Measurements from ENCODE around the gene CTRB2. TPM values are rescaled to one million over a fixed set of nuclear protein-coding genes. Genes with fewer than 3 reads are reported as not detected.

The CTRB2 gene
- total RNA-seq (2014; rRNA removed; shearing (Covaris generic)) = not detected in 2 replicates

DNA sequence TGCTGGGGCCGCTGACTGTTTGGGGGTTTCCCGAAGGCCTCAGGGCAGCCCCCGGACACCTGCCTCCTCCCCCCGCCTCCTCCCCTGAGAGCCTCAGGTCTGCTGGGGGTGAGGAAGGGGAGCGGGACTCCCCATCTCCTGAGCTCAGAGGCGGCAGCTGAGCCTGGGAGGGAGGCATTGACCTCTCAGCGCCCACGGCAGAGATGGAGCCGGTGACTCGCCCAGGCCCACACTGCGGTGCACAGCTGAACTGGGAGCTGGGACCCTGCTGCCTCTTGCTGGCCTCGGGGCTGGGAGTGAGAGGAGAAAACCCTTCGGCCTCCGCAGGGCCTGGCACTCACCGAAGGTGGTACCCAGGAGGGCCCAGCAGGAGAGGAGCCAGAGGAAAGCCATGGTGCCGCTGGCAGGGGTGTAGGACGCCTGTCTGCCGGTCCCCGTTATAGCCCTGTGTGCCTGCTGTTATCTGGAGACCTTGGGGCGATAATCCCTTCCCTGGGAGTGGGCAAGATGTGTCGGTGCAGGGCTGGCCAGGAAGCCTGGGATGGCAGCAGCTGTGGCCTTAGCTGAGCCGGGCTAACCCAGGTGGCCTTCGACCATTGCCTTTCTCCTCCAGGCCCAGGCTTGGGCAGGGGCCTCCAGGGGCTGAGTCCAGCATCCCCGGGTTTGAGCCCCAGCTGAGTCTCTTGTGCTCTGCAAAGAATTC is at the start of gene CTRB2:
Gene CTRB2 (minus strand): TSS at position 413 of the 703 bp plus-strand sequence. CDS start 20 bp downstream, at position 393.
- in situ Hi-C loops (cut with HindIII; ENCODE audit: low sequenced_read_pairs) = no loop called here
- no peak for DNase-seq (ENCODE audit: low spot score)

DNA sequence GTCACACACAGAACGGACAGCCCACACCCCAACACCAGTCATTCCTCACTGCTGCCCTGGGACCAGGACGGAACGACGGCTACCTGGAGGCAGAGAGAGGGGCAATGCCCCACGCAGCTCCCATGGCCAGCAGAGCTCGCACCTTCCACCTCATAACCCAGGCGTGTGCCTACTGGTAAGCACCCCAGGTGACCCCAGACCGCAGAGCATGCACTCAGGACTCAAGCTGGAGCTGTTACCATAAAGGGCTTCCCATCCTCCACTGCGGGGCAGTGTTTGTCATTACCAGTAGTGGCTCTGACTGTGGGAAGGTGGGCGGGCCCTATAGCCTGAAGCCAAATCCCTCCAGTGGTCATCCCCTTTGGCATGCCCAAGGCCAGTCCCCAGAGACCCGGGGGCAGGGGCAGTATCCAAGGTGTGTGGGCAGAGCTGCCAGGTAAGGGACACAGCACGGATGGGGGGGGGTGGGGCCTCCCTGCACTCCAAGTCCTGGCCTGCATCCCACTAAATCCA is 49.2 kb upstream of the CTRB2 start:
- DNase-seq (ENCODE audit: low spot score) = no peak

DNA sequence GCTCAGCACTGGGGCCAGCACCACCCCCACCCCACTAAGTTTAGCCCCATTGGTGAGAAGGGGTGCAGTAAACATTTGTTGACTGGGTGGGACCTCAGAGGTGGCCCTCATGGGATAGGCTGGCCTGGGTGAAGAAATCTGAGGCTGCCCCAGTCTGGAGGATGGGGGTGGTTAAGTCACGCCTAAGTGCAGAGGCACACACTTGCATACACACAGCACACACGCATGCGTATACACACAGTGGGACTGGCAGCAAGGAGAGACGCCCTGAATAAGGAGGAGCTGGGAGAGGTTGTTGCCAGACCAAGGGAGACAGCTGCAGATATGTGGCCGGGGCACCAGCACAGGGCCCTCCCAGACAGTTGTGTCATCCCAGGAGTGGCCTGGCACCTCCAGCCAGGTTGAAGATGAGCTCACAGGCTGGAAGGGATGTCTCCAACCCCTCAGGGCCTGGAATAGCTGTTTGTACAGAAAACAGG is 47.4 kb upstream of the CTRB2 start:
- peak; percentile 78 for DNase-seq (ENCODE audit: low spot score)
- in situ Hi-C loops (cut with HindIII; ENCODE audit: low sequenced_read_pairs) = no loop called here

More for the DNA sequence above, 49.2 kb upstream of the CTRB2 start:
- in situ Hi-C loops (cut with HindIII; ENCODE audit: low sequenced_read_pairs) = no loop called here

DNA sequence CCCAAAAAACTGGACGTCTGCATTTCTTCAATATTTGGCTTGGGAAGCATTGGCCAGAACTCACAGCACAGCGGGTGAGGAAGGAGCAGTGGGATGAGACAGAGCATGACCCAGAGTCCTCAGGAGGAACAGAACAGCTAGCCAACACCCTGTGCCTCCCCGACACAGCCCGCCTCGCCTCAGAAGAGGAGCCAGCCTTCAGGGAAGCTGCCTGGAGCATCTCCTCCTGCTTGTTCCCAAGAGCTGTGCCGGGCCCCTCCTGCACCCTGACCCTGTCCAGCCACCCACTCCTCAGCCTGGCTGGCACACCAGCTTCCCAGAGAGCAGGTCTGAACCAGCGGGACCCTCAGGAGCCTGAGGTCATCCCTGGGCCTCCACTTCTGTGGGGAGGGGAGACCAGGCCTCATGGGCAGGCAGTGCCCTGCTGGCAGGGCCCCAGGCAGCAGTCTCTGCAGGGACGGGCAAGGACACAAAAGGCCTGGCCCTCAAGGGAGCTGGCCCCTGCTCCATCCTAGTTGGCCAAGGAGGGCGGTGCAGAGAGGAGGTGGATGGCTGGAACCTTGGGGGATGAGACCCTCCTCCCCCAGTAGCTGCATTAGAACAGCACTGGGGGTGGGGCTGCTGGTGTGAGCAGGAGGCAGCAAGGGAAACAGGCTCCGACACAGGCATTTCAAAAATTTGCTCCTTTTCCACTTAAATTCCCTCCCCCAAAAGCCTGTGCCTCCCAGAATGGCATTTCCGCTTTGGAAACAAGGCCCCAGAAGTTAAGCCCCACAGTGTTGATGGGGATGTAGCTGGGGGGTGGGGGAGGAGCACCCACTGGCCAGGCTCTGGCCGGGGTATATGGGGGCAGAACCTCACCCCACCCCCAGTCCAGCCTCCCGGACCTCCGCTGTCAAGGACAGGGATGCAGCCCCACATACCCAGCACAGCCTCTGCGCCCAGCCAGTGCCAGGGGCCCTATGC is 46.3 kb upstream of the CTRB2 start:
- in situ Hi-C loops (cut with HindIII; ENCODE audit: low sequenced_read_pairs) = no loop called here
- DNase-seq (ENCODE audit: low spot score) = peak; percentile 60

DNA sequence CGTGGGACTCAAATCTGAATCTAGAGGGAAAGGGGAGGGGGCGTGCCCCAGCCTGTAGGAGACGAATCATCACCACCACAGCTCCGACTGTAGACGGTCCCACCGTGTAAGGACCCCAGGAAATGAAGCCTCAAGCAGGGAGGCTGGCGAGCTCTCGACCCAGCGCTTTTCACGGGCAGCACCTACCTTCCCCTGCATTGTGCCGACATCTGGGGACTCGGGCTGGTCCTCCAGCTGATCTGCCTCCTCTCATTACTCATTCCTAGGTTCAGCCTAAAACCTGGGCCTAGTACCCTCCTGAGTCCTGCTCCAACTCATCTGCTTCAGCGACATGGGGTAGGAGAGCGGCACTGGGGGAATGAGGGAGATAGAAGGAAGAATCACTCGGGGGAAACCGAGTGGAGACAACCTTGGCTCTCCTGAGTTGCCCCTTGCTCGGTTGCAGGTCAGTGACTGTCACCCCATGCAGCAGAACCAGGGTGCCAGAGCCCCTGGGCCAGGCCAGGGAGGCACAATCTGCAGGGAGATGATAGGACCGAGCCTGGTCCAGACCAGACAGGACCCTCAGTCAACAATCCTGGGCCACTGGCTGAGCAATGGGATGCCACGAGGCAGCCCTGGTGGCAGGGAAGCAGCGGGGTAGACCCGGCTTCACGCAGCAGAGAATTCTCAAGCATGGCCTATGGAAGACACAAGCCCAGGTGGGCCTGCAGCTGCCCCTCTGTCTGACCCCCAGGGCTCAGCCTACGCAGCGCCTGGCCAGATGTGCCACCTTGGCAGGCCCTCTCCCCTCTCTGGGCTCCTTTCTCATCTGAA is 45.3 kb upstream of the CTRB2 start:
- in situ Hi-C loops (cut with HindIII; ENCODE audit: low sequenced_read_pairs) = no loop called here
- no peak for DNase-seq (ENCODE audit: low spot score)

DNA sequence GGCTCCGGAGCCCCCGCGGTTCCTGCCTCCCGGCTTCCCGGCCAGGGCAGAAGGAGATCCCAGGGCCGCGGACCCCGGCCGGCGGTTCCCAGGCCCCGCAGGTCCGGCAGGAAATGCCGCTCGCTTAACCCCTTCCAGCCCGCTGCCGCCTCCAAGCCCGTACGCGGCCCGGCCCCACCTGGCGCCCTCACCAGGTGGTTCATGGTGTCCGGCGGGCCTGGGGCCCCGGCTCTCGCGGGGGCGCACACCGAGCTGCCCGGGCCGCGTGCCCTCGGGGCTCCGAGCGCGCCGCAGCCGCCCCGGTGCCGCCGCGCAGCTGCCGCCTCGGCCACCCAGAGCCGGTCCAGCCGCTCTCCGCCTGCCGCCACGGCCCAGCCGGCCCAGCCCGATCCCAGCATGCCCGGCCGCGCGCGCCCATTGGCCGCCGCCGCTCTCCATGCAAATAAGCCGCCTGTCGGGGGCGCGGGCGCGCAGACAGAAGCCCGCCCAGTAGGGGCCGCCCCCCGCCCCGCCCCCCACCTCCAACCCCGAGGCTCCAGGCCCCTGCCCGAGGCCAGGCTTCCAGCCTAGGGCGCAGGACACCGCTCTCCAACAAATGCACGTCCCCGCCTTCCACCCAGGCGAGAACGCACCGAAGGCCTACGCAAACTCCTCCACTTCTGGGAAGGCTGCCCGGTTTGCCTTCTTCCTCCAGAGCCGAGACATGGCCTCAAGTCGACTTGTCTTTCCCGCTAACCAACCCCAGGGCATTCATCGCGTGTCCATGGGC is 44.5 kb upstream of the CTRB2 start, which contains the start of gene BCAR1:
Gene BCAR1 (minus strand): TSS at position 345 of the 769 bp plus-strand sequence. CDS start 142 bp downstream, at position 203.
- in situ Hi-C loops (cut with HindIII; ENCODE audit: low sequenced_read_pairs) = no loop called here
- DNase-seq (ENCODE audit: low spot score) = peak; percentile 75

DNA sequence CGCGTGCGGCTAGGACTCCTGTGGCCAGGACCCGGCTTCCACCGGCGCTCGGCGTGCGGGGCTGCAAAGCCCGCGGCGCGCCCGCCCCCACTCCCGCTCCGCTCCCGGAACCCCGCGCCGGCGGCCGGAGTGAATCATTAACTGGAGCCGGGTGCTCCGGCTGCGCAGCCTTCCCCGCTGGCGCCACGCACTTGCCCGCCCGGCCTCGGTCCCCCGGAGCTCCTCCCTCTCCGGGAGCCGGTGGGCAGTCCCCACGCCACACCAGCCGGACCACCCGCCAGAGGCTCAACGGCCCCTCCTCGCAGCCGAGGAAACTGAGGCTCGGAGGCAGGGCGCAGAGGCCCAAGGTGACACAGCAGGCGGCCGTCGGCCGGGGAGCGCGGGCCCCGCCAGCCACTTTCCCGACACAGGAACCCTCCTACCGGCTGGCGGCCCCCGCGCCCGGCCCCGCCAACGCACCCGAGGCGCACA is 43.9 kb upstream of the CTRB2 start:
- in situ Hi-C loops (cut with HindIII; ENCODE audit: low sequenced_read_pairs) = no loop called here
- DNase-seq (ENCODE audit: low spot score) = no peak

DNA sequence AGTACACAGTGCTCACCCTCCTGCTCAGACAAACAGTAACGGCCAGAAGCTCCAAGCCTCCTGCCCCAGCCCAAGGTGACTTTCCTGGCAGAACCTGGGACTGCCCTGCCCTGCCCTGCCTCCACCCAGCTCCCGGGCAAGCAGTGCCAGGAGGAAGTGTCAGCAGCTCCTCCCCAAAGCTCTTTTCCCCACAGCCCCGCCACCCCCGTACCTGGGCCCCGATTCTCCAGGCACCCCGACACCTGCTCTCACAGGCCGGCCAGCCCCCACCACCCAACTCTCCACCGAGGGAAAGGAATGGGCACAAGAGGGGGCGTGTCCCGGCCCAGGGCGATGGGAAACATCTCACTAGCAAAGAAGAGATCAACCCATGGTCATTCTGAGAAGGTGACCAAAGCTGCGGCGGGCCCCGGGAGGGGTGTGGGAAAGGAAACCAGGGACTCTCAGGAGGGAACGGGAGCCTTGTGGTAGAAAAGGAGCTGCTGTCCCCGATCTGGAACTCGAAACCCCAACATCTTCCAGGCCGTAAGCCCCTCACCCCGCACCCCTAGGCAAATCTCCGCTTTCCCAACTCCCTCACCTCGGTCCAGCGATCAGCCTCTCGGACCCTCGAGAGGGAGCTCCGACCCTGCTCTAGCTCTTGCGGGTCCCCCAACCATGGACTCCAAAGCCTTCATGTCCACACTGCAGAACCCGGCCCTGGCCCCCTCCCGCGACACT is 43.3 kb upstream of the CTRB2 start:
- in situ Hi-C loops (cut with HindIII; ENCODE audit: low sequenced_read_pairs) = no loop called here
- DNase-seq (ENCODE audit: low spot score) = no peak

DNA sequence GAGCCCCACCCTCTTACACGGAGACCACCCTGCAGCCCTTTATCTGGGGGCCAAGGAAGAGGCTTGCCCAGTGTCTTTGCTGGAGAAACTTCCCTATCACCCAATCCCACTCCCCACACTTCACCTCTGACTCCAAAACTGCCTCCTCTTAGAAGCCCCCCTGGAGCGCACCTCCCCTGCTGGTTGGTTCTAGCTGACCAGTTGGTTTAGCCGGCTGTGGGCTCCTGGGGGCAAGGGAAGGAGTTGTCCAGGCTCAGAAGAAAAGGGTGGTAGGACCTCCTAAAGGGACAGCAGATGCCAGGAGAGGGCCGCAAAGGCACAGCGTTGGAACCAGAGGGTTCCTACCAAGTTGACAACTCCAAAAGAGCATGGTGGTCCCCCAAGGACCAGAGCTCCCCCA is 42.5 kb upstream of the CTRB2 start:
- no peak for DNase-seq (ENCODE audit: low spot score)
- in situ Hi-C loops (cut with HindIII; ENCODE audit: low sequenced_read_pairs) = no loop called here

DNA sequence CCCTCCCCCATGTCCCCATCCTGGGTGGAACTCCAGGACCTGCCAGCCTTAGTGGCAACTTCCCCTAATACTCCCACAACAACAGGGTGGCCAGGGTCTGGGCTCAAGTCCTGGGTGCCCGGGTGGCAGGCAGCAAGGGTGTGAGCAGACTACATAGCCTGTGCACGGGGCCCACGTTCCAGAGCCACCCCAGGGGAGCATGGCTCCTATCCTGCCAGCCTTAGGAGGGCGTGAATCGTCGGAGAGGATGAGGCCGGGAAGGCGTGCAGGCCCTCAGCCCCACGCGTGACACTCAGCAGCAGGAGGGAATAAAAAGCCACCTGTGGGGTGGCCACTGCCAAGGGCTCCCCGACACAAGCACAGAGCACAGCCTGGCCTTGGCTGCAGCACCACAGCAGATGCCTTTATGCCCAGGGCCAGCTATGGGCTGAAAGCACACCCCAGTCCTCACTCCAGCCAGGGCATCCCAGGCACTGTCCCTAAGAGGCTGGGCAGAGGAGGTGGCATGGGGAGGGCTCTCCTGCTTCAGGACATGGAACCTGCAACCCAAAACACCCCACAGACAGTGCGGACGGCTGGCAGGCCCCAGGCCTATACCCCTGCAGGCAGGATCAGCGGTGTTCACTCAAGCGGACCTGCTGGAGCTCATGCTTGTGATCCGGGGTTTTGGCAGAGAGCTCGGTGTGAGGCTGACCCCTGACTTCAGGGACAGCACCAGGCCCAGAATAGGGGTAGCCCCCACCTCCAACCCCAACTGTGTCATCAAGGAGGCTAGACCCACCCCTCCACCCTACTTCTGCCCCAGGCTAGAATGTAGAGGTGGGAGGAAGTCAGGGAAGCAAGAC is 41.8 kb upstream of the CTRB2 start:
- DNase-seq (ENCODE audit: low spot score) = peak; percentile 84
- in situ Hi-C loops (cut with HindIII; ENCODE audit: low sequenced_read_pairs) = no loop called here

DNA sequence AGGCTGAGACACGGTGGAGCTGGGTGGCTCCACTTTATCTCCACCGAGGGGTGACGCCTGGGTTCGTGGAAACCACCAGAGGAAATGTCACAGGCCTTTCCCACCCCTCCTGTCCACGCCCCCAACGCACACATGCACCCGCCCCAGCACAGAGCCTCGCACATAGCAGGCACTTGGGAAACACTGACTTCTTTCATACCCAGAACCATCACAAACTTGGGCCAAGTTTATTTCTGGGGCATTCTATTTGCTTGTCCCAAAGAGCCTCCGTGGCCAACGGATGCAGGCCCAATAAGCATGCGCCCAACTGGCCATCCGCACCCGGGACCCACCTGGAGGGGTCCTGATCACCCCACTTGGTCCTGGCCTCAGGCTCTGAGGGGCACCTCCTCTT is 41.2 kb upstream of the CTRB2 start:
- in situ Hi-C loops (cut with HindIII; ENCODE audit: low sequenced_read_pairs) = no loop called here
- no peak for DNase-seq (ENCODE audit: low spot score)

DNA sequence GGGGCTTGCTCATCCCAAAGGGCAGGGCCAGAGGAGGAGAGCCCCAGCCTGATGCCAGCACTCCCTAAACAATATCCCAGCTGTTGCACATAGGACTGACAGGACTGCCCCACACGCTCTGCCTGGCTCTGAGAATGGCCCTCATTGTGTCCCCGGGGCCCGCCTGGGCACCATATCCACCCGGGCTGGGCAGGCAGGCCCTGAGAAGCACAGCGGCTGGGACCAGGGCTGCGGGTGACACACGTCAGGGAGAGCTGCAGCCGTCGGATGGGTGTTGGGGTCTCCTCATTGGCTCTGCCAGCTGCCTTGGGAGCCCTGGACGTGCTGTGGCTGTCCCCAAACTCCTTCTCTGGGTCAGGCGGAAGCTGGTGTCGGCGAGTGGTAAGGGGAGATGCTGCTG is 40.3 kb upstream of the CTRB2 start:
- no peak for DNase-seq (ENCODE audit: low spot score)
- in situ Hi-C loops (cut with HindIII; ENCODE audit: low sequenced_read_pairs) = no loop called here

DNA sequence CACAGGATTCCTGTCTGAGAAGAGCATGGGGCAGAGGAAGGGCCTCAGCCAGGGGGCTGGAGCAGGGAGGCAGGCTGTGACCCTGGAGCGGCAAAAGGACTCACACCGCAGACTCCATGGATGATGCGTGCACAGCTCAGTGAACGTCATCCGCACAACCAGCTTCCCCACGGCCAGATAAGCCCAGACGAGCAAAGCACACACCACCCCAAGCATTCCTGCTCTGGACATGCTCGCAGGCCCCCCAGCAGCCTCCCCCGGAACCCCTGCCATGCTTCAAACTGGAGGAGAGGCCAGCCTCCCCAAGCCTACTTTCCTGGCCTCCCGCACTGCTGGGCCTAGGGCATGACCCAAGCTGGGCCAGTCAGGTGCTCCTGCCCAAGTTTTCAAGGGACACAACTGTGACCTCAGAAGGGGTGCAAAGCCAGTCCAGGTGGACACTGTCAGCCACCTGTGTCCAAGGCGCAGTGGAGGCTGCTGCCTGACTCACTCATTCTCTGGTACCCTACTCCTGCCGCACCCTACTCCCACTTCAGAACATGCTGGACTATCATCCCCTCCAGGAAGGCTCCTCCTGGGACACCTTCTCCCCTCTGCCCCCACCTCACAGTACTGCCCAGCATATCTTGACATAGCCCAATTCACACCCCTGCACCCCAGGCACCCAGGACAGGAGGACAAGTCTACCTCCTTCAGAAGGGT is 39.7 kb upstream of the CTRB2 start:
- DNase-seq (ENCODE audit: low spot score) = no peak
- in situ Hi-C loops (cut with HindIII; ENCODE audit: low sequenced_read_pairs) = no loop called here

DNA sequence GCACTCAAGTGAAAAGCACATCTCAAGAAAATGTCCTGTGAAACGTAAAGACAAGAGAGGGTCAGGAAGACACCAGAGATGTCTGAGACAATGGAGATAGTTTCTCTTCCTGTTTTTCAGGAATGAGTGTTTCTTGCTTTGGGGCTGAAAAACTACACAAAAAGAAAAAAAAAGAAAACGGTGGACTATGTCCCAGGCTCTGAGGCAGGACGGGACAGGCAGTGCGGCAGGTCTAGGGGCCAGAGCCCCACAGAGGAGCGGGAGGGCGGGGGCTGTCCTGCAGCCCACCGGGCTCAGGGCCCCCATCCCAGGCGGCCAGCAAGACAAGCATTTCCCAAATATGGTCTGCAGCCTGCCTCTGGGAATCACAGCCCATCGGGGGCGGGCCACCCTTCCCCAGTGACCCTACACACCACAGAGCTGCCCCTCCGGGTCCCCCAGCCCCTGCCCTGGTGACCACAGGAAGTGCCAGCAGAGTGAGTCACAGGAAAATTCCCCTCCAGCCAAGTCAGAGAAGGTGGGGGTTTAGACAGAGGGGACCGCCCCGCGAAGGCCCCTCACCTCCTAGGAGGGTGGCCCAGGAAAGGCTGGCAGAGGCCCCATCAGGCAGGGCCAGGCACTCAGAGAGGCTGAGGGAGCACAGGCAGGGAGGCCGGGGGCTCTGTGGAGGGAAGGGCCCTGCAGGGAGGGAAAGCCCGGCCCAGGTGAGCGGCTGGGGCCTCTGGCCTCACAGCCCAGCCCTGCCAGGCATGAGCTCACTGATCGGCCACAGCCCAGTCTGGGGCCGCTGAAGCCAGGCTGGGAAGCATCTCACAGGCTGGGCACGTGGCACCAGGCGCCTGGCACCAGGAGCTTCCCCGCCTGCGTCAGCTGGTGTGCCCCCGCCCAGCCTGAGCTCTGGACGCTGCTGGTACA is 38.1 kb upstream of the CTRB2 start:
- in situ Hi-C loops (cut with HindIII; ENCODE audit: low sequenced_read_pairs) = no loop called here
- peak; percentile 96 for DNase-seq (ENCODE audit: low spot score)

DNA sequence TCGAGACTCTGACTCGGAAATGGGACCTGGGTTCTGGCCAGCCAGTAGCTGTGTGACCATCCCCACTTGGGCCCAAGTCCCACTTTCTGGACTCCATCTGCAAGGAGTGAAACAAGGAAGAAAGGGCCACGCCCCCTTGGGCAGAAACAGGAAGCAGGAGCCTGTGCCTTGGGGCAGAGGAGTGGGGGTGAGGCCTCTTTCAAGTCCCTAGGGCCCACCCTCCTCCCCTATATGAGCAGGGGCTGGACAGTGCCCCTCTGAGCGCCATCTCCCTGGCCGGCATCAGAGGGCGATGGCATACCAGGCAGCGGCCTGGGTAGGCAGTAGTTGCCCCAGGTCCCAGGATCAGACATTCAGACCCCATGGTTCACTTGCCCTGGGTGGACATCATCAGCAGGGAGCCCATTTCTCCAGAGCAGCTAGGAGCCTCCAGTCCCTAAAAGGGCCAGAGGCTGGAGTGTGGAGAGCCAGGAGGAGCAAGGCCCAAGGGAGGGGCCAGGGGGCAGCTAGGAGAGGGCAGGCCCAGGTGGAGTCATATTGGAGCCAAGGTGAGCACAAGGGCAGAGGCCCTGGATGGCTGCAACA is 37.4 kb upstream of the CTRB2 start:
- no peak for DNase-seq (ENCODE audit: low spot score)
- in situ Hi-C loops (cut with HindIII; ENCODE audit: low sequenced_read_pairs) = no loop called here

Data from G401 (cell line).